ENCODE data around the gene DDIAS.

Gene DDIAS

DNA sequence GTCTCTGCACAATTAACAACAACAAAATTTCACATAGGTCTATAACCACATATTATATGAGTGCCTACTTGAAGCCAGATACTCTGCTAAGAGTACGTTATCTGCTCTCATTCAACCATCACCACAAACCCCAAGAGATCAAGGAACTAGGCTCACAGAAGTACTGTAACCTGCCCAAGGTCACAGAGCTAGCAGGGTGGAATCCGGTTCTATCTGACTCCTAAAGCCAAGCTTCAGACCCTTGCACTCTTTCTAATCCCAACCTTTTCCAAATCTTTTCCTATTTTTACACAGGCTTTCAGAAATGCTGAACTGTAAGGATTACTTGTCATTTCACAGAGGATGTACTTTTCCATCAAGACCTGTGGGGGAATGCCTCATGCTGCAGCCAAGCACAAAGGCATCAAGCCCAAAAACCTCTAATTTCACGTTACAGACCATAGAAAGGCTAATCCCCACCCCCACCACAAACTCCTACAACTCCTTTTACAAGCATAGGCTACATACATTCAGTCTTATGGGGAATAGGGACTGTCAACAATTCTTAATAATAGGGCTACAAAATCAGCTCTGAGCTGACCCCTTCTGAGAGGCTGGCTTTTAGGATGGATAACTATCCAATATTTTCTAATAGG lies 2.2 kb upstream of the DDIAS start:
- TF ChIP-seq, protein P1, sequence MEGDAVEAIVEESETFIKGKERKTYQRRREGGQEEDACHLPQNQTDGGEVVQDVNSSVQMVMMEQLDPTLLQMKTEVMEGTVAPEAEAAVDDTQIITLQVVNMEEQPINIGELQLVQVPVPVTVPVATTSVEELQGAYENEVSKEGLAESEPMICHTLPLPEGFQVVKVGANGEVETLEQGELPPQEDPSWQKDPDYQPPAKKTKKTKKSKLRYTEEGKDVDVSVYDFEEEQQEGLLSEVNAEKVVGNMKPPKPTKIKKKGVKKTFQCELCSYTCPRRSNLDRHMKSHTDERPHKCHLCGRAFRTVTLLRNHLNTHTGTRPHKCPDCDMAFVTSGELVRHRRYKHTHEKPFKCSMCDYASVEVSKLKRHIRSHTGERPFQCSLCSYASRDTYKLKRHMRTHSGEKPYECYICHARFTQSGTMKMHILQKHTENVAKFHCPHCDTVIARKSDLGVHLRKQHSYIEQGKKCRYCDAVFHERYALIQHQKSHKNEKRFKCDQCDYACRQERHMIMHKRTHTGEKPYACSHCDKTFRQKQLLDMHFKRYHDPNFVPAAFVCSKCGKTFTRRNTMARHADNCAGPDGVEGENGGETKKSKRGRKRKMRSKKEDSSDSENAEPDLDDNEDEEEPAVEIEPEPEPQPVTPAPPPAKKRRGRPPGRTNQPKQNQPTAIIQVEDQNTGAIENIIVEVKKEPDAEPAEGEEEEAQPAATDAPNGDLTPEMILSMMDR (IDR thresholded peaks at IDR 0.05; ENCODE audit: low read depth, low read length): no peak
- peak overlapping the region; percentile 79 for H3K4me3 ChIP-seq (ENCODE audit: low read depth, low read length)
- no peak for DNase-seq (ENCODE audit: low read depth, low spot score)
- in situ Hi-C loops (cut with HindIII; ENCODE audit: low sequenced_read_pairs): no loop called here

DNA sequence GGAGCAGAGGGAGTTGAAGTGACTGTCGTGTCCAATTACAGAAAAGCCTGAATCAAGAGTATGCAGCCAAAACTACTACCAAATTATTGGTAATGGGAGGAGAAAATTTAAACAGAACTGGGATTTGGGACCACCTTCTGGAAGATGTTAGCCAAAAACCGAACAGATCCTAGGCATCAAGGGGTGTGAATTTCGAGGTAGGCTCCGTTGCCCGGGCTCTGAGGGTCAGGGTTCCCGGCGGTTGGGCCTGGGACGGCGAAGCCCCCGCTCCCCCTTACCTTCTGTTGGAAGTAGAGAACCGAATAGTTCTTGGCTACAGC lies 1.6 kb upstream of the DDIAS start:
- in situ Hi-C loops (cut with HindIII; ENCODE audit: low sequenced_read_pairs): no loop called here
- DNase-seq (ENCODE audit: low read depth, low spot score): no peak
- peak overlapping the region; percentile 79 for H3K4me3 ChIP-seq (ENCODE audit: low read depth, low read length)
- TF ChIP-seq, protein P1 (IDR thresholded peaks at IDR 0.05; ENCODE audit: low read depth, low read length): no peak

DNA sequence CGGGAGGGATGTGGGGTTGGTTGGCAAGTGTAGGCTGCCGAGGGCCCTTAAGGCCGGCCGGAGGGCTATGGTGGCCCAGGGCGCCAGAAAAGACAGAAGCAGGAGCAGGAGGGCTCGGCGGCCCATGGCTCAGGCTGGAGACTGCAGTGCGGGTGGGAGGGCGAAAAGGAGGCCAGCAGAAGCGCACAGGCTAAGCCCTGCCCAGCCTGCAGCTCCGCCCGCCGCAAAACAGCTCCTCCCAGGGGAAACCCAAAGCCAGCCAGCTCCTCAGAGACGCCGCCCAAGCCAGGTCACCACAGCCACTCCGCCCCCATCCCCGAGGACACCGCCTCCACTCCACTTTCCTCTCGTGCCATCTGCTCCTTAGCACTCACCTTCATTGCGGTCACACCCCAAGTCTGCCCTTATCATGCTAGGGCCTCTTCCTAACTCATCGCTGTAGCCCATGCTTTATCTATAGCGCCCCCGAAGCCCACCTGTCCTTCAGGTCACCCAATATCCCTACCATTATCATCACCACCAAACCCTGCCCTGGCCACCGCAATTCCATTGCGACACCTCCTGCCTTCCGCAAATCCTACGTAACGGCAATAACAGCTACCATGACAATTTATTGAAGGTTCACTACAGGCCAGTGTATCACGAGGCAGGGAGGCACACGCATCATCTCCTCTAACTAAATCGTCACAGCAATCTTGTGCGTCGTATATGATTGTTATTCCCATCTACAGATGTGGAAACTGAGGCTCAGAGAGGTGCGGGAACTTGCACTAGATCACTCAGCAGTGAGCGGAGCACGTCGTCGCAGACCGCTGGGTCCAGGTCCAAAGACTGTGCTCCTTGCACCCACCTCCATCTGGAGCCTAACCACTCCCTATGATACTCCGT lies 1.0 kb upstream of the DDIAS start, which contains the start of gene PRCP:
PRCP (minus strand) TSS at position 154 of the 888 bp plus-strand sequence; CDS start at position 126, 28 bp downstream.
- in situ Hi-C loops (cut with HindIII; ENCODE audit: low sequenced_read_pairs): no loop called here
- H3K4me3 ChIP-seq (ENCODE audit: low read depth, low read length): peak within 1 kb of the TSS; percentile 79
- peak; percentile 87 for DNase-seq (ENCODE audit: low read depth, low spot score)
- TF ChIP-seq, protein P1 (IDR thresholded peaks at IDR 0.05; ENCODE audit: low read depth, low read length): peak; percentile 7

DNA sequence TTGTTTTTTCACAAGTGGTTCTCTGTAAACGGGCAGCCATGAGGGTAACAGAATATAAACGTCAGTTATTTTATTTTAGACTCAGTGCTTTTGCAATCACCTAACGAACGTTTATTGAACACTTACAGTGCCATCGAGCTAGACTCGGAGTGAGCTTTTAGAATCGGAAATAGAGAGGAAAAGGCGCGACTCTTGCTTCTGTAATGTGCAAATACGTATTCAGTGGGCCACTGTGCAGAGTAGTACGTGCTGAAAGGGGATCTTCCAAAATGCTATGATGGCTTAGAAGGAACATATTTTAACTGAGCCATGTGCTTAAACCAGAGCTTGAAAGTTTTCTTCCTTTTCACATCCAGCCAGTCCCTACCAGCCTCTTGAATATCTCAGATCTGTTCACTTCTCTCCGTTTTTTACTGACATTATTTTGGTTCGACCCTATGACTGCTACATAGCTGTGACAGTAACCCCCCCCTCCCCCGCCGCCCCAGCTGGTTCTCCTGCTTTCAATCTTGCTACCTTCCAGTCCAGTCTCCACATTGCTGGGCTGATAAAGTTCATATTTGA lies 468 bp downstream of the DDIAS start:
- H3K4me3 ChIP-seq (ENCODE audit: low read depth, low read length): peak overlapping the region; percentile 79
- DNase-seq (ENCODE audit: low read depth, low spot score): no peak
- in situ Hi-C loops (cut with HindIII; ENCODE audit: low sequenced_read_pairs): no loop called here
- TF ChIP-seq, protein P1 (IDR thresholded peaks at IDR 0.05; ENCODE audit: low read depth, low read length): no peak

DNA sequence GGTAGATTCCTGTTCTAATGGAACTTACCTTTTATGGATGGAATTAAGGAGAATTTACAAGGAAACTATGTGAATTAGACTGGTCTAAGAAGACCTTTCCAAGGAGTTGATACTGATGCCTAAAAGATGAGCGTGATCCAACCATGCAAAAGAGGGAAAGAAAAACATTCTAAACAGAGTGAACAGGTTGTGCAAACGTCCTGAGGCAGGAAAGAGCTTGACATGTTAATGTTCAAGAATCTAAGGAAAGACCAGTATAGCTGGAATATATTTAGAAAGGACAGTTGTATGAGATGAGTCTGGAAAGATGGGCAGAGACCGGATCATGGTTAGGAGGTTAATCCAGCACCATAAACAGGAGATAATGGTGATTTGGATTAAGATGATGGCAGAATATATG lies 1.3 kb downstream of the DDIAS start:
- no peak overlapping the region for H3K4me3 ChIP-seq (ENCODE audit: low read depth, low read length)
- TF ChIP-seq, protein P1 (IDR thresholded peaks at IDR 0.05; ENCODE audit: low read depth, low read length): no peak
- no peak for DNase-seq (ENCODE audit: low read depth, low spot score)
- in situ Hi-C loops (cut with HindIII; ENCODE audit: low sequenced_read_pairs): no loop called here

DNA sequence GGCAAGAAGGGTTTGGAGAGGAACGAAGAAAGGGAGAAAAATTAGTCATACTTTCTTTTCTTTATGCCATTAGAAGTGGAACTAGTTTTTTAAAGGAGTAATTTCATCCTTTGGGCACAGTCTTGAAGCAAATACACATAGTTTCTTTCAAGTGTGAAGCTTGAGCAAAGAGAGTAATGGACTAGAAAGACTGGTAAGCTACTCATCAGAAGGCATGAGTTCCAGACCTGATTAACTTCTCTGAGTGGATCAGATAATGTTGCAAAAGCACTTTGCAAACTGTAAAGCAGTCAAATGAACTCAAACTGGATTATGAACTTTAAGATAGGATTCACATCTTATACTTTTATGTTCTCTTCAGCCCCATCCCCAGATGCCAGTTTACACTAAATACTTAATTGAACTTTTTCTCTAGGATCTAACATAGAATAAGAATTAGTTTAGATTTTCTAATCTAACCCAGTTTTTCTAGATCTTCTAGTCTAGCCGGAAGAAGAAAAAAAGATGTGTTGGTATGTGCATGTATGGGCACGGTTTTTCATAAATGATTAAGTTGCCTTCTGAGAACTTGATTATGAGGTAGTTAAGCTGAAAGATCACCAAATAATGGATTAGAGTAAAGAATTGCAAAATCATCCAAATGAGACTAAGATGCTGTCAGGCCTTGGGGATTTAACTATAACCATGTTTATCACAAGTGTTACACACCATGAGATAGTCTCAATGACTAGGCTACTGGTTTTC lies 2.5 kb downstream of the DDIAS start:
- no peak for DNase-seq (ENCODE audit: low read depth, low spot score)
- in situ Hi-C loops (cut with HindIII; ENCODE audit: low sequenced_read_pairs): no loop called here
- TF ChIP-seq, protein P1 (IDR thresholded peaks at IDR 0.05; ENCODE audit: low read depth, low read length): no peak
- H3K4me3 ChIP-seq (ENCODE audit: low read depth, low read length): no peak overlapping the region
